Testis (tissue), 3 donors: ENCODE results near the gene GRK1. TPM values are rescaled to one million over a fixed set of nuclear protein-coding genes. Genes with fewer than 3 reads are reported as not detected.

Experiments
- DNase-seq: peaks from one replicate; pipeline ENCODE4 v3.0.0-alpha.2; 2019
- H3K27ac ChIP-seq, 2 donors: fragments of 200-600 bp; sonication (generic); one replicate each; pipeline ENCODE4 v1.5.1; 2019
- H3K27me3 ChIP-seq: fragments of 200-600 bp; sonication (generic); one replicate; pipeline ENCODE4 v1.5.1; 2019
- H3K36me3 ChIP-seq: fragments of 200-600 bp; sonication (generic); one replicate; pipeline ENCODE4 v1.5.1; 2017; ENCODE audit warnings: low read depth; ENCODE audit errors: missing control alignments
- H3K4me1 ChIP-seq: fragments of 200-600 bp; sonication (generic); one replicate; pipeline ENCODE4 v1.5.1; 2019
- H3K4me3 ChIP-seq, 2 donors: fragments of 200-600 bp; sonication (generic); one replicate each; pipeline ENCODE4 v1.5.1; 2017 to 2019
- H3K9me3 ChIP-seq: fragments of 200-600 bp; sonication (generic); one replicate; pipeline ENCODE4 v1.5.1; 2017
- POLR2A ChIP-seq: fragments of 450-650 bp; IDR thresholded peaks from one replicate; pipeline ENCODE4 v1.6.1; 2017; ENCODE audit warnings: antibody characterized with exemption, mild to moderate bottlenecking, moderate library complexity
- WGBS, 2 donors: methylation state at CpG; one replicate each; pipeline ENCODE4 v1.1.5; 2018; 5-methylcytosine and 5-hydroxymethylcytosine counted together
- intact Hi-C: fragments of 100-400 bp; cut with DNase I; formaldehyde crosslinking; loops from one replicate; pipeline ENCODE4 v1.15.1; 2023; ENCODE audit warnings: low total_unique reads
- polyA plus RNA-seq: library from polyadenylated mRNA; stranded (reverse); fragments of 350-450 nt; fragmentation: Illumina TruSeq; extraction: RNeasy Lipid Tissue Mini Kit (QIAGEN cat#74804); gene quantifications from one replicate; pipeline ENCODE4 v1.2.3, GENCODE V29; 2014; ENCODE audit warnings: low read depth, low replicate concordance; ENCODE audit not compliant: insufficient read depth
- total RNA-seq, 2 donors: library from RNA; depleted of rRNA; stranded (reverse); fragments of >200 nt; gene quantifications; one replicate each; pipeline ENCODE4 v1.2.3, GENCODE V29; 2016
- TF ChIP-seq, protein P1 (sequence below), 3 experiments: fragments of 450-650 bp in 2 of 3; fragments of 200-600 bp in 1 of 3; sonication (generic) in 1 of 3; IDR thresholded peaks; one replicate each; pipeline ENCODE4 v1.5.1; 2016 to 2019; ENCODE audit warnings: antibody characterized with exemption in 3 of 3, mild to moderate bottlenecking in 2 of 3, moderate library complexity in 1 of 3

GRK1 gene
- total and polyA plus RNA-seq, 3 donors from 2014 or later, result 0.55 to 2.1 (median 0.87) TPM

- H3K27ac ChIP-seq, result no peak overlapping the region
- TF ChIP-seq, protein P1, sequence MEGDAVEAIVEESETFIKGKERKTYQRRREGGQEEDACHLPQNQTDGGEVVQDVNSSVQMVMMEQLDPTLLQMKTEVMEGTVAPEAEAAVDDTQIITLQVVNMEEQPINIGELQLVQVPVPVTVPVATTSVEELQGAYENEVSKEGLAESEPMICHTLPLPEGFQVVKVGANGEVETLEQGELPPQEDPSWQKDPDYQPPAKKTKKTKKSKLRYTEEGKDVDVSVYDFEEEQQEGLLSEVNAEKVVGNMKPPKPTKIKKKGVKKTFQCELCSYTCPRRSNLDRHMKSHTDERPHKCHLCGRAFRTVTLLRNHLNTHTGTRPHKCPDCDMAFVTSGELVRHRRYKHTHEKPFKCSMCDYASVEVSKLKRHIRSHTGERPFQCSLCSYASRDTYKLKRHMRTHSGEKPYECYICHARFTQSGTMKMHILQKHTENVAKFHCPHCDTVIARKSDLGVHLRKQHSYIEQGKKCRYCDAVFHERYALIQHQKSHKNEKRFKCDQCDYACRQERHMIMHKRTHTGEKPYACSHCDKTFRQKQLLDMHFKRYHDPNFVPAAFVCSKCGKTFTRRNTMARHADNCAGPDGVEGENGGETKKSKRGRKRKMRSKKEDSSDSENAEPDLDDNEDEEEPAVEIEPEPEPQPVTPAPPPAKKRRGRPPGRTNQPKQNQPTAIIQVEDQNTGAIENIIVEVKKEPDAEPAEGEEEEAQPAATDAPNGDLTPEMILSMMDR (IDR thresholded peaks at IDR 0.05), result no peak
- no peak for TF ChIP-seq POLR2A
- WGBS, 2 donors, result 87 to 90% methylated on average over 5 to 17 of the region's 17 CpGs
Observed at GRCh38 chr13:113629866-113630265, 37.2 kb upstream of the GRK1 start.

GRCh38 chr13:113630296-113630695 lies 36.7 kb upstream of the GRK1 start:
- Histone ChIP-seq H3K27me3 (no peaks in the 10 kb centered on the region), H3K27ac (no peak overlapping the region), H3K9me3 (no peaks in the 10 kb centered on the region), H3K4me1 (no peaks in the 10 kb centered on the region), H3K36me3 (no peaks in the 10 kb centered on the region), H3K4me3 (no peak overlapping the region)
- WGBS, 2 donors, result 92 to 95% methylated on average over 11 of the region's 11 CpGs
- no peak for DNase-seq
- TF ChIP-seq, protein P1 (IDR thresholded peaks at IDR 0.05), result no peak
- no peak for TF ChIP-seq POLR2A
- intact Hi-C loops, result no loop called here

More at GRCh38 chr13:113629866-113630265, 37.2 kb upstream of the GRK1 start:
- H3K27me3 ChIP-seq, result no peaks in the 10 kb centered on the region
- H3K9me3 ChIP-seq, result no peaks in the 10 kb centered on the region
- no peaks in the 10 kb centered on the region for H3K36me3 ChIP-seq
- intact Hi-C loops, result no loop called here
- no peak overlapping the region for H3K4me3 ChIP-seq
- no peak for DNase-seq
- no peaks in the 10 kb centered on the region for H3K4me1 ChIP-seq

DNA sequence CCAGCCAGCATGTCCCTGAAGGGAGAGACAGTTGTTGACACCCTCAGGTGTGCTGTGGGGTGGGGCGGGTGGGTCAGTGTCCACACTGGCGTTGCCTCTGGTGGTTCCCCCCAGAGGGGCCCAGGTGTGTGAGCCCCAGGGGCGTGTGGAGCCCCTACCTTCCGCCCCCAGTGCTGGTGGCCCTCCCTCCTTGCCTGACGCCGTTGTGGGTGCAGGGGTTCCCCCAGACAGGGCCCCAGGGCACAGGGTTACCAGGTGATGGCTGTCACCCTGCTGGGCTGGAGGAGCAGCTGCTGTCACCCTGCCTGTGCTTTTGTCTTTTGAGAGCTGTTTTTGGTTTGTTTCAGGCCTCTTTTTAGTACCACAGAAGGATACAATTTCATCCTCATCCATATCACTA lies 36.2 kb upstream of the GRK1 start:
- no peaks in the 10 kb centered on the region for H3K36me3 ChIP-seq
- intact Hi-C loops, result no loop called here
- H3K4me3 ChIP-seq, result no peak overlapping the region
- no peak for TF ChIP-seq POLR2A
- TF ChIP-seq, protein P1 (IDR thresholded peaks at IDR 0.05), result no peak
- H3K4me1 ChIP-seq, result no peaks in the 10 kb centered on the region
- H3K27ac ChIP-seq, result no peak overlapping the region
- DNase-seq, result no peak
- no peaks in the 10 kb centered on the region for H3K9me3 ChIP-seq
- H3K27me3 ChIP-seq, result no peaks in the 10 kb centered on the region
- 91 to 96% methylated on average over 4 to 6 of the region's 6 CpGs for WGBS, 2 donors

DNA sequence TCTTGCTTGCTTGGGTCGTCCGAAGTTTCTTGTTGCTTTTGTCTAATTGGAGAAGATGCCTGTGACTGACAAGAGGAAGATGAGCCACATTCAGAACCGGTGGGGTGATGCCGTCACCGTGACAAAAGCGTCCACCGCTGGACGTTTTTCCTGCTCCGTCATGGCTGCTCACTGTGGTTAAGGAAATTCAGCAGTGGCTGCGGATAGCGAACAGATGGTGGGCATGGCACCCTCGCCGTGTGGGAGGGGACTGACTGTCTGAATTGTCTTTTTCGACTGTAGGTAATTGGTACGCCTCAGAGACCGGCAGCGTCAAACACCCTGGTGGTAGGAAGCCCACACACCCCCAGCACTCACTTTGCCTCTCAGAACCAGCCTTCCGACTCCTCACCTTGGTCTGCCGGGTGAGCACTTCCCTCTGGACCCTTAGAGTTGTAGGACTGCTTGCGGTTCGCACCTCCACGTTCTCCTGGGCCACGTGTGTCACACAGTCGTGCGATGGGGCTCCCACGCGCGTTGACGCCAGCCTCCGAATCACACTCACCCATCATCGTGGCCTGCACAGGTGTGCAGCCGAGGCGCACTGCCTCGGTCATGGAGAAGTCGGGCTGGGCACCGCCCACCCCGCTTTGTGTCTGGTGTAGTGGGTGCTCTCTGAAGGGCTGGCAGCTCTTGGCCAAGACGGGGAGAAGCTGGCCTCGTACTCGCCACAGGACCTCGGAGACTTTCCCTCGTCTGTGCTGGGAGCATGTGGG lies 35.5 kb upstream of the GRK1 start:
- 91 to 97% methylated on average over 42 of the region's 42 CpGs for WGBS, 2 donors
- DNase-seq, result no peak

More for the DNA sequence above, 35.5 kb upstream of the GRK1 start:
- intact Hi-C loops, result no loop called here
- no peaks in the 10 kb centered on the region for H3K36me3 ChIP-seq
- no peaks in the 10 kb centered on the region for H3K27me3 ChIP-seq
- H3K27ac ChIP-seq, result no peak overlapping the region
- H3K4me1 ChIP-seq, result no peaks in the 10 kb centered on the region
- H3K9me3 ChIP-seq, result no peaks in the 10 kb centered on the region
- no peak overlapping the region for H3K4me3 ChIP-seq
- TF ChIP-seq POLR2A, result no peak
- TF ChIP-seq, protein P1 (IDR thresholded peaks at IDR 0.05), result no peak
